H1 (cell line): ENCODE measurements around the gene HS6ST3. TPM values are rescaled to one million over a fixed set of nuclear protein-coding genes. Genes with fewer than 3 reads are reported as not detected.

Source experiments
- CTCF ChIA-PET: fragments of 300-600 bp; sonication (Branson Sonifier 250); formaldehyde crosslinking; loops from one replicate; lab custom pipeline; 2021; ENCODE audit not compliant: partially characterized antibody; lab: Charles Lee
- POLR2A ChIA-PET: fragments of 300-600 bp; sonication (Branson Sonifier 250); formaldehyde crosslinking; loops from one replicate; lab custom pipeline; 2021; ENCODE audit warnings: inconsistent platforms; ENCODE audit not compliant: partially characterized antibody; lab: Charles Lee
- DNase-seq, 2 experiments: peaks; one replicate each; pipeline versions ENCODE4 v3.0.0 to v3.0.0-alpha.2; 2010 to 2022; ENCODE audit warnings: low spot score in 2 of 2, low read depth in 1 of 2, mixed read lengths in 1 of 2
- FAIRE-seq: peaks from 2 replicates; lab custom pipeline; 2011; peaks lifted over from hg19 to GRCh38; lab: Jason Lieb, UNC
- H2AFZ ChIP-seq: 2 replicates; pipeline ENCODE4 v1.8.1; 2012; ENCODE audit warnings: low read length, inconsistent platforms
- H2AK5ac ChIP-seq: 2 replicates; pipeline ENCODE4 v1.6.1; 2013; ENCODE audit warnings: low read depth, low read length
- H2BK120ac ChIP-seq: replicated peaks from 2 replicates; pipeline ENCODE3; 2013; ENCODE audit warnings: low read depth, low read length, inconsistent platforms
- H2BK12ac ChIP-seq: 2 replicates; pipeline ENCODE4 v1.6.1; 2013; ENCODE audit warnings: low read depth, low read length
- H2BK15ac ChIP-seq: 2 replicates; pipeline ENCODE4 v1.6.1; 2013; ENCODE audit warnings: low read length
- H2BK20ac ChIP-seq: 2 replicates; pipeline ENCODE4 v1.6.1; 2013; ENCODE audit warnings: low read length
- H2BK5ac ChIP-seq: 2 replicates; pipeline ENCODE4 v1.6.1; 2013; ENCODE audit warnings: low read depth, low read length
- H3K14ac ChIP-seq: 2 replicates; pipeline ENCODE4 v1.6.1; 2013; ENCODE audit warnings: inconsistent platforms; ENCODE audit not compliant: insufficient read length
- H3K18ac ChIP-seq: 2 replicates; pipeline ENCODE4 v1.6.1; 2013; ENCODE audit warnings: low read length; ENCODE audit errors: extremely low read depth
- H3K23ac ChIP-seq: 2 replicates; pipeline ENCODE4 v1.6.1; 2013; ENCODE audit warnings: inconsistent platforms; ENCODE audit not compliant: insufficient read length
- H3K23me2 ChIP-seq: 2 replicates; pipeline ENCODE4 v1.6.1; 2013; ENCODE audit warnings: low read depth, low read length
- H3K27ac ChIP-seq: 2 replicates; pipeline ENCODE4 v1.6.1; 2011; ENCODE audit warnings: low read depth, low read length, inconsistent platforms
- H3K27me3 ChIP-seq, 4 experiments: replicated peaks in 1 of 4; 1 replicate in 1 of 4; 2 replicates in 3 of 4; pipeline versions ENCODE4 v1.6.1 to v1.8.1; 2011 to 2013; ENCODE audit warnings: low read length in 3 of 4, mild to moderate bottlenecking in 3 of 4, inconsistent platforms in 2 of 4, mixed read lengths in 2 of 4, moderate library complexity in 1 of 4; ENCODE audit not compliant: control insufficient read depth in 3 of 4, insufficient read depth in 3 of 4; ENCODE audit errors: extremely low read depth in 1 of 4
- H3K36me3 ChIP-seq, 4 experiments: 2 replicates each; pipeline versions ENCODE4 v1.6.1 to v1.8.1; 2011 to 2013; ENCODE audit warnings: mild to moderate bottlenecking in 4 of 4, low read length in 3 of 4, moderate library complexity in 2 of 4, control low read depth in 1 of 4, inconsistent platforms in 1 of 4; ENCODE audit not compliant: insufficient read depth in 4 of 4, control insufficient read depth in 2 of 4
- H3K4ac ChIP-seq: replicated peaks from 2 replicates; pipeline ENCODE3; 2013; ENCODE audit warnings: low read length, low read depth, mixed read lengths, inconsistent platforms; ENCODE audit not compliant: insufficient read length
- H3K4me1 ChIP-seq, 4 experiments: replicated peaks in 1 of 4; 1 replicate in 1 of 4; 2 replicates in 3 of 4; pipeline versions ENCODE4 v1.6.1 to v1.8.1; 2011 to 2013; ENCODE audit warnings: low read length in 3 of 4, inconsistent platforms in 2 of 4, mixed read lengths in 1 of 4; ENCODE audit not compliant: insufficient read depth in 4 of 4, control insufficient read depth in 3 of 4
- H3K4me2 ChIP-seq, 2 experiments: 2 replicates each; pipeline versions ENCODE4 v1.6.1 to v1.8.1; 2011 to 2013; ENCODE audit warnings: low read depth in 2 of 2, low read length in 2 of 2, control low read depth in 1 of 2, inconsistent platforms in 1 of 2, mild to moderate bottlenecking in 1 of 2; ENCODE audit not compliant: insufficient read depth in 1 of 2
- H3K4me3 ChIP-seq, 4 experiments: fragments of 200-600, 300-600 bp in 1 of 4; sonication (generic), shearing (Covaris generic), sonication (Bioruptor Twin) in 1 of 4; 2 replicates each; pipeline versions ENCODE4 v1.5.1 to v1.8.1; 2011 to 2016; ENCODE audit warnings: low read length in 4 of 4, low read depth in 3 of 4, control low read depth in 2 of 4, inconsistent platforms in 2 of 4, mild to moderate bottlenecking in 2 of 4, mixed read lengths in 1 of 4, moderate library complexity in 1 of 4; ENCODE audit not compliant: insufficient read depth in 2 of 4; ENCODE audit errors: extremely low read depth in 1 of 4
- H3K56ac ChIP-seq: replicated peaks from 2 replicates; pipeline ENCODE3; 2013; ENCODE audit warnings: low read depth, mild to moderate bottlenecking, mixed read lengths, low read length, inconsistent platforms; ENCODE audit not compliant: insufficient read length
- H3K79me1 ChIP-seq: 2 replicates; pipeline ENCODE4 v1.6.1; 2013; ENCODE audit warnings: low read depth, low read length, control low read depth
- H3K79me2 ChIP-seq, 2 experiments: 2 replicates each; pipeline versions ENCODE4 v1.6.1 to v1.8.1; 2012 to 2013; ENCODE audit warnings: low read length in 2 of 2, mild to moderate bottlenecking in 2 of 2, inconsistent platforms in 1 of 2; ENCODE audit not compliant: insufficient read depth in 2 of 2, control insufficient read depth in 1 of 2
- H3K9ac ChIP-seq, 4 experiments: replicated peaks in 1 of 4; 1 replicate in 1 of 4; 2 replicates in 3 of 4; pipeline versions ENCODE4 v1.6.1 to v1.8.1; 2011 to 2013; ENCODE audit warnings: low read depth in 3 of 4, low read length in 3 of 4, control low read depth in 2 of 4, mild to moderate bottlenecking in 2 of 4, moderate library complexity in 2 of 4, inconsistent platforms in 1 of 4; ENCODE audit errors: extremely low read depth in 1 of 4
- H3K9me3 ChIP-seq, 2 experiments: 2 replicates each; pipeline versions ENCODE4 v1.6.1 to v1.8.1; 2012 to 2013; ENCODE audit warnings: mild to moderate bottlenecking in 2 of 2, moderate library complexity in 2 of 2, control low read depth in 1 of 2, inconsistent platforms in 1 of 2, low read depth in 1 of 2, low read length in 1 of 2, mixed read lengths in 1 of 2; ENCODE audit not compliant: insufficient read depth in 2 of 2
- H4K20me1 ChIP-seq, 2 experiments: replicated peaks in 1 of 2; 2 replicates each; pipeline versions ENCODE3 to v1.8.1; 2011 to 2013; ENCODE audit warnings: inconsistent platforms in 2 of 2, low read length in 2 of 2, mild to moderate bottlenecking in 1 of 2; ENCODE audit not compliant: insufficient read depth in 2 of 2, control insufficient read depth in 1 of 2
- H4K5ac ChIP-seq: 2 replicates; pipeline ENCODE4 v1.6.1; 2013; ENCODE audit warnings: low read length, low read depth, mixed read lengths, inconsistent platforms; ENCODE audit not compliant: insufficient read length
- H4K8ac ChIP-seq: 2 replicates; pipeline ENCODE4 v1.8.0; 2013; ENCODE audit warnings: mild to moderate bottlenecking, moderate library complexity, low read length, inconsistent platforms; ENCODE audit not compliant: insufficient read depth; ENCODE audit errors: extremely low read depth
- H4K91ac ChIP-seq: replicated peaks from 2 replicates; pipeline ENCODE3; 2013; ENCODE audit warnings: low read length, mixed read lengths, inconsistent platforms; ENCODE audit not compliant: insufficient read length
- WGBS, 2 experiments: shearing (Covaris generic) in 1 of 2; methylation state at CpG; one replicate each; pipeline versions ENCODE4 v1.1.6 to v1.1.7; 2013 to 2015; ENCODE audit warnings: low lambda C conversion rate in 2 of 2, mixed read lengths in 2 of 2, inconsistent platforms in 1 of 2, low coverage in 1 of 2, missing lambda C conversion rate in 1 of 2; ENCODE audit not compliant: insufficient replicate concordance in 2 of 2, insufficient coverage in 1 of 2, insufficient read length in 1 of 2; ENCODE audit errors: extremely low coverage in 1 of 2, missing lambda C conversion rate in 1 of 2; 5-methylcytosine and 5-hydroxymethylcytosine counted together
- polyA plus RNA-seq, 7 experiments: library from polyadenylated mRNA; depleted of rRNA in 3 of 7; stranded (reverse) in 5 of 7; unstranded in 2 of 7; fragments of >200 nt in 5 of 7; fragments of 200-250 nt in 2 of 7; gene quantifications; 1 replicate in 5 of 7; 2 replicates in 1 of 7; 4 replicates in 1 of 7; pipeline versions ENCODE4 v1.2.1 to v1.2.3, GENCODE V29; 2011 to 2013; ENCODE audit warnings: missing spikeins in 2 of 7, mixed read lengths in 2 of 7
- total RNA-seq: library from RNA; stranded (reverse); fragmentation: NEBNext Ultra II Directional; extraction: Animal tissue kit (Norgen Biotek cat#: 25700); gene quantifications from 2 replicates; pipeline ENCODE4 v1.2.1, GENCODE V29; 2021

HS6ST3 gene
- total and polyA plus RNA-seq, 2 of the 8 experiments (the other 6 are each of a cell fraction or from before 2014, with no cell fraction given): 0.45 to 1.2 TPM

GRCh38 chr13:96193728-96194310 lies 103.9 kb downstream of the HS6ST3 start:
- no peak overlapping the region for H3K4me3 ChIP-seq
- H4K20me1 ChIP-seq: no peaks in the 10 kb centered on the region
- no peak overlapping the region for H3K9ac ChIP-seq
- H3K4me1 ChIP-seq: no peaks in the 10 kb centered on the region
- 86% methylated on average over 5 of the region's 5 CpGs; no CpG with 5 or more reads in 1 of the 2 experiments for WGBS, 2 experiments
- H2AK5ac ChIP-seq: no peak overlapping the region
- no peak overlapping the region for H3K4me2 ChIP-seq
- no peaks in the 10 kb centered on the region for H3K79me1 ChIP-seq
- H3K23ac ChIP-seq: no peak overlapping the region
- no peaks in the 10 kb centered on the region for H3K36me3 ChIP-seq
- no peak overlapping the region for H4K5ac ChIP-seq
- POLR2A ChIA-PET: no interaction called here
- no peak overlapping the region for H2BK12ac ChIP-seq
- no peak overlapping the region for H3K56ac ChIP-seq
- H3K23me2 ChIP-seq: no peaks in the 10 kb centered on the region
- FAIRE-seq: no peak
- H3K79me2 ChIP-seq: no peaks in the 10 kb centered on the region
- no peak overlapping the region for H2BK5ac ChIP-seq
- H3K18ac ChIP-seq: no peak overlapping the region
- H3K27ac ChIP-seq: no peak overlapping the region
- peaks cover 5 to 6% of the 10 kb centered on the region in 2 experiments for H3K9me3 ChIP-seq
- no peak overlapping the region for H4K91ac ChIP-seq
- no peaks in the 10 kb centered on the region for H3K27me3 ChIP-seq
- H2AFZ ChIP-seq: no peak overlapping the region
- no peak overlapping the region for H2BK15ac ChIP-seq
- H2BK120ac ChIP-seq: no peak overlapping the region
- H2BK20ac ChIP-seq: no peak overlapping the region
- CTCF ChIA-PET: interaction anchor here (0.7 kb wide), 2 partner anchors 52 to 136 kb away, joined by 3 to 6 read pairs; no protein-coding TSS in a partner anchor
- H3K4ac ChIP-seq: no peak overlapping the region
- H4K8ac ChIP-seq: no peak overlapping the region
- H3K14ac ChIP-seq: no peak overlapping the region
- no peak for DNase-seq
